GM12875 (cell line): ENCODE measurements around the gene NUMA1.

Experiments used
- H3K4me3 ChIP-seq: one replicate; pipeline ENCODE4 v1.5.1; 2011; ENCODE audit warnings: low read depth, low read length, control low read depth
- CTCF ChIP-seq: IDR thresholded peaks from 2 replicates; pipeline ENCODE4 v1.5.1; 2011; ENCODE audit warnings: low read depth, mild to moderate bottlenecking, control low read depth, inconsistent platforms, low read length, moderate library complexity, borderline replicate concordance; ENCODE audit not compliant: insufficient read depth

The NUMA1 gene

GRCh38 chr11:72018171-72018570 lies 62.2 kb downstream of the NUMA1 start:
- TF ChIP-seq CTCF = no peak

DNA sequence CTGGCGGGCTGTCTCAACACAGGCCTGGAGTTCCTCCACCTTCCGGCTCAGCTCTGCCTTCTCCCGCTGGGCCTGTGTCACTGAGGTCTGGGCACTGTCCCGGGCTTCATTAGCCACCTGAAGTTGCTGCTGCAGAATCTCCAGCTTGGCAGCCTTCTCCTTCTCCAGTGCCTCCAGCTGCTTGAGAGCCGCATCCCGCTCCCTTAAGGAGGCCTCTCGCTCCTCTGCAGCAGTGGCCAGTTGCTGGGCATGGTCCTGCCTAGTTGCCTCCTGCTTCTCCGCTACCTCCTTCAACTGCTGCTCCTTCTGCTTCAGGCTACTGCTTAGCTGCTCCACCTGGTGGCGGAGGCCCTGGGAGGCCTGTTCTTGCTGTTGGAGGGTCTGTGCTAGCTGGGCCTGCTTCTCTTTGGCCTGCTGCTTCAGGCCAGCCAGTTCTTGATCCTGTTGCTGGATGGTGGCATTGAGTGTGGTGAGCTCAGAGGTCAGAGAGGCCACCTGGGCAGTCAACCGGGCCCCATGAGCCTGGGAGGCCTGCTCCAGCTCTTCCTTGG lies 64.8 kb downstream of the NUMA1 start:
- TF ChIP-seq CTCF = peak; percentile 57; the same call in 1 of the 2 replicates
- no peak overlapping the region for H3K4me3 ChIP-seq

More at GRCh38 chr11:72018171-72018570, 62.2 kb downstream of the NUMA1 start:
- H3K4me3 ChIP-seq = no peak overlapping the region

- no peak overlapping the region for H3K4me3 ChIP-seq
- TF ChIP-seq CTCF = no peak
Measured at GRCh38 chr11:72014761-72015320, 65.5 kb downstream of the NUMA1 start.

DNA sequence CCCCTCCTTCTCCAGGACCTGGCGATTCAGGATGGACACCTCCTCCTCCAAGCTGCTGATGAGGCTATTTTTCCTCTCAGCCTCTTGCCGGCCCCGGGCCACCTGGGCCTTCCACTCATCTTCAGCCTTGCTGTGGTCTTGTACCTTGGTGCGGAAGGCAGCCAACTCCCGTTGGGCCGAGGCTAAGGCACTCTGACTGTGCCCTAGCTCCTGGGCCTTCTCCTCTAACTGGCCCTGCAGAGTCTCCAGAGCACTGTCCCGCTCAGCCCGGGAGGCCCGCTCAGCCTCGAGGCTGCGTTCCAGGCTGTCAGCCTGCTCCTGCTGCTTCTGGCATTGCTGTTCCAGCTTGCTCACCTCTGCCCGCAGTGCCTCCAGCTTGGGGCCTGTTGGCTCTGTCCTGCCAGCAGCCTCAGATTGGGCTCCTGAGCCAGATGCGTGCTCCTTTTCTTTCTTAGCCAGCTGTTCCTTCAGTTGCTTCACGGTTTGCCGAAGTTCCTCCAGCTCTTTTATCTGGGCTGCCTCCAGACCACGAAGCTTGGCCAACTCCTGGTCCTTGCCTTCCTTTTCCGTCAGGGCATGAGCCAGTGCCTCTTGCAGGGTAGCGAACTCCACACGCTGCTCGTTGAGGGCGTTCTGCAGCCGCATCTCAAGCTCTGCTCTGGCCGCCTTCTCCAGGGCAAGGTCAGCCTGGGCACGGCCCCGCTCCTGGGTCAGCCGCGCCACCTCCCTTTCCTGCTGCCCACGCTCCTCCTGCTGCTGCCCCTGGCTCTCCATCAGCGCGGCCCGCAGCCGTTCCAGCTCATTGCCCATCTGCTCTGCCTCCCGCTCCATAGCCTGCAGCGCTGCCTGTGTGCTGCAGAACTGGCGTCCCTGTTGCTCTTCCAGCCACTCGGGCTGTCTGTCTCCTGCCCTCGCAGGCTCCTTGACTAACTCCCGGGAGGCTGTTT lies 66.3 kb downstream of the NUMA1 start:
- no peak for TF ChIP-seq CTCF
- no peak overlapping the region for H3K4me3 ChIP-seq

GRCh38 chr11:72012897-72013721 lies 67.2 kb downstream of the NUMA1 start:
- TF ChIP-seq CTCF = no peak
- no peak overlapping the region for H3K4me3 ChIP-seq

DNA sequence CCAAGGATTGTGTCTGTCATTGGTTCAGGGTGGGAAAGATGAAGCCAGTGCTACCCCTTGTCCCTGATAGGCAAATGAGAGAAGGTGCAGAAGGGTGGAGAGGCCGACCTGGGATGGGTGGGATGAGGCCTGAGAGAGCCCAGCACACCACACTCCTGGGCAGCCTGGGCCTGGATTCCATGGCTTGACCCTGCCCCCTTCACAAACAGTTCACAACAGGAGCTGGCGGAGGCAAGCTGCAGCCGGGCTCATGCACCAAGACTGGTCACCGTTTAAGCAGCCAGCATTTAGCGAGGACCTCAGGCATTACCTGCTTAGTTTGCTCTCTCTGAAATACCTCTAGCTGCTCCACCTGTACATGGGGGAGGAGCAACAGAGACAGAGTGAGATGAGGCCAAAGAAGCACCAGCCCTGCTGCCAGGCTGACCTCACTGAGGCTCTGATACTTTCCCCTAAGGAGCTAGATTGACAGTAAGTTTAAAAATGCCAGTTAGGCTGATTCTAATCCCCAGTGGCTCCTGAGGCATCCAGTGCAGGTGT lies 68.2 kb downstream of the NUMA1 start:
- H3K4me3 ChIP-seq = no peak overlapping the region
- no peak for TF ChIP-seq CTCF
